GM12872 (cell line): ENCODE data around the gene DDA1.

Experiments
- CTCF ChIP-seq: IDR thresholded peaks from 3 replicates; pipeline ENCODE4 v1.5.1; 2011; ENCODE audit warnings: low read depth, mild to moderate bottlenecking, low read length, moderate library complexity; ENCODE audit not compliant: insufficient read depth

DDA1 gene

GRCh38 chr19:17365361-17365760 lies 56.0 kb downstream of the DDA1 start:
- no peak for TF ChIP-seq CTCF

DNA sequence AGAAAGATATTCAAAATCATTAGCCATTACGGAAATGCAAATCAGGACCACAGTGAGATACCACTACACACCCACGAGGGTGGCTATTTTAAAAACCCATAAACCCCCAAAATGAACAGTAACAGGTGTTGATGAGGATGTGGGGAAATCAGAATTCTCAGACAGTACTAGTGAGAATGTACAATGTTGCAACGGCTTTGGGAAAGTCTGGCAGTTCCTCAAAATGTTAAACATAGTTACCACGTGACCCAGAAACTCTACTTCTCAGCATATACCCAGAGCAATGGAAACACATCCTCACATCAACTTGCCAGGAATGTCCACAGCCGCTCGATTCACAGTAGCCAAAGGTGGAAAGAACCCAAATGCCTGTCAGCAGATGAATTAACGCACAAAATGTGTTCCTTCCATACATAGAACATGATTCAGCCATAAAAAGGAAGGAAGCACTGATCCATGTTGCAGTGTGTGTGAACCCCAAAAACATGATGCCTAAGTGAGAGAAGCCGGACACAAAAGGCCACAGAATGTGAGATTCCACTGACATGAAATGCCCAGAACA lies 60.7 kb downstream of the DDA1 start:
- TF ChIP-seq CTCF: no peak
